ENCODE data around the gene ANG.
"Not testable (repeated sequence)": the region's sequence is repeated elsewhere in the genome, so short reads cannot be mapped to it uniquely, and the experiment has no call there.

ANG gene

GRCh38 chr14:20688167-20688839 is at the start of gene ANG:
ANG (plus strand) TSS chr14:20688764; CDS start chr14:20693565, 4,801 bp downstream.
- DNase-seq, result no peak

- no peak for DNase-seq
Measured at GRCh38 chr14:20641591-20641990, 47.0 kb upstream of the ANG start, which contains the start of gene OR6S1. OR6S1 (minus strand) TSS chr14:20641691; CDS start chr14:20641691, 0 bp downstream.

GRCh38 chr14:20642182-20642581 is 46.4 kb upstream of the ANG start:
- DNase-seq, result no peak

- not testable (repeated sequence) for DNase-seq
Measured at GRCh38 chr14:20642755-20643154, 45.8 kb upstream of the ANG start.

GRCh38 chr14:20644520-20644919 is 44.0 kb upstream of the ANG start:
- no peak for DNase-seq

GRCh38 chr14:20645481-20645880 is 43.1 kb upstream of the ANG start:
- no peak for DNase-seq

GRCh38 chr14:20652996-20653975 is 35.3 kb upstream of the ANG start:
- no peak for DNase-seq

- DNase-seq, result no peak
Measured at GRCh38 chr14:20655851-20656250, 32.7 kb upstream of the ANG start.

GRCh38 chr14:20656274-20656673 is 32.3 kb upstream of the ANG start:
- DNase-seq, result no peak

GRCh38 chr14:20657216-20658211 is 31.1 kb upstream of the ANG start:
- DNase-seq, result no peak

GRCh38 chr14:20658246-20658645 is 30.3 kb upstream of the ANG start:
- no peak for DNase-seq

- DNase-seq, result no peak
Measured at GRCh38 chr14:20659336-20659735, 29.2 kb upstream of the ANG start.

GRCh38 chr14:20659813-20660395 is 28.7 kb upstream of the ANG start:
- DNase-seq, result no peak

GRCh38 chr14:20661197-20661596 is 27.4 kb upstream of the ANG start:
- no peak for DNase-seq

GRCh38 chr14:20662968-20663732 is 25.4 kb upstream of the ANG start:
- DNase-seq, result no peak

- not testable (repeated sequence) for DNase-seq
Measured at GRCh38 chr14:20666400-20666961, 22.1 kb upstream of the ANG start.

GRCh38 chr14:20667957-20668356 is 20.6 kb upstream of the ANG start:
- no peak for DNase-seq

GRCh38 chr14:20668969-20669368 is 19.6 kb upstream of the ANG start:
- DNase-seq, result no peak

- no peak for DNase-seq
Measured at GRCh38 chr14:20671597-20672283, 16.8 kb upstream of the ANG start.

- no peak for DNase-seq
Measured at GRCh38 chr14:20675669-20676068, 12.9 kb upstream of the ANG start.
